Neural progenitor cell (in vitro differentiated cells): ENCODE measurements around the gene RFX1.

Experiments used
- EZH2 ChIP-seq: fragments of 200-600 bp; sonication (generic); IDR thresholded peaks from 2 replicates; pipeline ENCODE4 v1.6.1; 2017; ENCODE audit warnings: antibody characterized with exemption, mild to moderate bottlenecking, moderate library complexity
- TF ChIP-seq, protein P1 (sequence below): fragments of 200-600 bp; sonication (generic); IDR thresholded peaks from 2 replicates; pipeline ENCODE4 v1.5.1; 2017; ENCODE audit warnings: antibody characterized with exemption, mild to moderate bottlenecking

GRCh38 chr19:13937479-13938300, 68.4 kb downstream of the RFX1 start:
- TF ChIP-seq, protein P1, sequence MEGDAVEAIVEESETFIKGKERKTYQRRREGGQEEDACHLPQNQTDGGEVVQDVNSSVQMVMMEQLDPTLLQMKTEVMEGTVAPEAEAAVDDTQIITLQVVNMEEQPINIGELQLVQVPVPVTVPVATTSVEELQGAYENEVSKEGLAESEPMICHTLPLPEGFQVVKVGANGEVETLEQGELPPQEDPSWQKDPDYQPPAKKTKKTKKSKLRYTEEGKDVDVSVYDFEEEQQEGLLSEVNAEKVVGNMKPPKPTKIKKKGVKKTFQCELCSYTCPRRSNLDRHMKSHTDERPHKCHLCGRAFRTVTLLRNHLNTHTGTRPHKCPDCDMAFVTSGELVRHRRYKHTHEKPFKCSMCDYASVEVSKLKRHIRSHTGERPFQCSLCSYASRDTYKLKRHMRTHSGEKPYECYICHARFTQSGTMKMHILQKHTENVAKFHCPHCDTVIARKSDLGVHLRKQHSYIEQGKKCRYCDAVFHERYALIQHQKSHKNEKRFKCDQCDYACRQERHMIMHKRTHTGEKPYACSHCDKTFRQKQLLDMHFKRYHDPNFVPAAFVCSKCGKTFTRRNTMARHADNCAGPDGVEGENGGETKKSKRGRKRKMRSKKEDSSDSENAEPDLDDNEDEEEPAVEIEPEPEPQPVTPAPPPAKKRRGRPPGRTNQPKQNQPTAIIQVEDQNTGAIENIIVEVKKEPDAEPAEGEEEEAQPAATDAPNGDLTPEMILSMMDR: no peak
- no peak for TF ChIP-seq EZH2
